HG03432 (cell line): Measurements from ENCODE around the gene FHIT.
A peak's percentile ranks its signal among the peaks of the same experiment; 100 is the strongest.
"Not testable (repeated sequence)": the region's sequence is repeated elsewhere in the genome, so short reads cannot be mapped to it uniquely, and the experiment has no call there.

Experiments used
- ATAC-seq: cut with Tn5 transposase; IDR thresholded peaks from one replicate; pipeline ENCODE4 v1.9.1; 2021; ENCODE audit warnings: mild to moderate bottlenecking, moderate library complexity; ENCODE audit not compliant: unreplicated experiment

Gene FHIT

GRCh38 chr3:60585918-60586317, 665.3 kb downstream of the FHIT start:
- ATAC-seq = peak; percentile 48

GRCh38 chr3:60584250-60584649, 667.0 kb downstream of the FHIT start:
- no peak for ATAC-seq

- no peak for ATAC-seq
These were observed 669.0 kb downstream of the FHIT start for GRCh38 chr3:60582288-60582687.

GRCh38 chr3:60580809-60581208, 670.4 kb downstream of the FHIT start:
- ATAC-seq = no peak

GRCh38 chr3:60579734-60580133, 671.5 kb downstream of the FHIT start:
- ATAC-seq = no peak

- no peak for ATAC-seq
These were observed 672.3 kb downstream of the FHIT start for GRCh38 chr3:60578936-60579335.

GRCh38 chr3:60577601-60578000, 673.7 kb downstream of the FHIT start:
- ATAC-seq = no peak

GRCh38 chr3:60575718-60576272, 675.5 kb downstream of the FHIT start:
- no peak for ATAC-seq

- ATAC-seq = no peak
These were observed 677.0 kb downstream of the FHIT start for GRCh38 chr3:60574046-60574769.

GRCh38 chr3:60573494-60573893, 677.8 kb downstream of the FHIT start:
- ATAC-seq = no peak

- no peak for ATAC-seq
These were observed 679.7 kb downstream of the FHIT start for GRCh38 chr3:60571511-60571910.

GRCh38 chr3:60557122-60557521, 694.1 kb downstream of the FHIT start:
- no peak for ATAC-seq

- ATAC-seq = peak; percentile 92
These were observed 695.4 kb downstream of the FHIT start for GRCh38 chr3:60555686-60556354.

- peak; percentile 50 for ATAC-seq
These were observed 698.1 kb downstream of the FHIT start for GRCh38 chr3:60553144-60553543.

GRCh38 chr3:60552581-60552980, 698.7 kb downstream of the FHIT start:
- ATAC-seq = no peak

GRCh38 chr3:60551455-60552209, 699.6 kb downstream of the FHIT start:
- ATAC-seq = no peak

GRCh38 chr3:60549863-60550262, 701.4 kb downstream of the FHIT start:
- no peak for ATAC-seq

GRCh38 chr3:60542995-60543394, 708.3 kb downstream of the FHIT start:
- no peak for ATAC-seq

- not testable (repeated sequence) for ATAC-seq
These were observed 711.9 kb downstream of the FHIT start for GRCh38 chr3:60539394-60539793.

- ATAC-seq = peak; percentile 94
These were observed 714.8 kb downstream of the FHIT start for GRCh38 chr3:60536420-60536819.

- ATAC-seq = no peak
These were observed 719.5 kb downstream of the FHIT start for GRCh38 chr3:60531759-60532158.
